ENCODE data around the gene PTPRCAP.
"Not testable (repeated sequence)": the region's sequence is repeated elsewhere in the genome, so short reads cannot be mapped to it uniquely, and the experiment has no call there.

The PTPRCAP gene

DNA sequence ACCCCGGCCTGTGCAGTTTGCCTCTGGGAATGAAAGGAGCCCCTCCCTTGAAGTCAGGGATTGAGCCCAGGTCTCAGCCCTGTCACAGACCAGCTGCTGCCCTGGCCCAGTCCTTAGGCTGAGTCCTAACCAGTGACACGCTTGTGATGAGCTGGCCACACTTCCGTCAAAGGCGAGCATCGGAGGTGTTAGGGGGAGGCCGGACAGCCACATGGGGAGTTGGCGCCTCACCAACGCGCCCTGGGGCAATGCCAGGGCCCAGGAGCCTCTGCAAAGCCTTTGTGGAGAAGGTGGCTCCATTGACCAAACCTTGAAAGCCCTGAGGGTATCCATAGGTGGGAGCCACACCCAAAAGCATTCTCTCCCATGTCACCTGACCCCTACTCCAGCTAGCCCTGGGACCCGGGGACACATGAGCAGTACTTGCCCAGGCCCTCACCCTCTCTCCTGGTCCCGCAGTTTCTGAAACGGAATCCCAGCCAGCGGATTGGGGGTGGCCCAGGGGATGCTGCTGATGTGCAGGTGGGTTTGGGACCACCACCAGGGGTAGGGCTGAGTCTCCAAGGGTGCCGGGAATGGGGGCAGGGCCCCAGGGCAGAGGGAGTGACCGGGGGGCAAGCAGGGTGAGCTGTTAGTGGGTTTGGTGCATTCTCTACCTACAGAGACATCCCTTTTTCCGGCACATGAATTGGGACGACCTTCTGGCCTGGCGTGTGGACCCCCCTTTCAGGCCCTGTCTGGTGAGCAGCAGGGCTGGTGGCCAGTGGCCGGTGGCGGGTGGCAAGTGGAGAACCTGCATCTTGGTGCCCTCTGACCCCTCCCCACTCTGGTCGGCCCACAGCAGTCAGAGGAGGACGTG is 3.7 kb downstream of the PTPRCAP start:
- Histone ChIP-seq H3K4me1 (ENCODE audit: insufficient read depth, insufficient read length) (peaks cover 52% of the 10 kb centered on the region), H3K36me3 (ENCODE audit: insufficient read depth, insufficient read length, low read length) (peaks cover 92% of the 10 kb centered on the region), H3K9ac (ENCODE audit: insufficient read length, low read depth) (peak overlapping the region; percentile 22), H3K9me3 (ENCODE audit: insufficient read depth, low read length) (no peaks in the 10 kb centered on the region), H3K4me3 (ENCODE audit: insufficient read length, low read depth) (no peak overlapping the region), H3K27me3 (ENCODE audit: insufficient read depth, insufficient read length) (no peaks in the 10 kb centered on the region)
- TF ChIP-seq YY1 (IDR thresholded peaks at IDR 0.05; ENCODE audit: insufficient read depth, insufficient read length) (no peak), ZNF274 (IDR thresholded peaks at IDR 0.05; ENCODE audit: low read depth, low read length) (no peak), SUZ12 (IDR thresholded peaks at IDR 0.05; ENCODE audit: extremely low read depth, insufficient read depth, insufficient read length) (no peak)
- DNase-seq (ENCODE audit: low read depth, low spot score): no peak

DNA sequence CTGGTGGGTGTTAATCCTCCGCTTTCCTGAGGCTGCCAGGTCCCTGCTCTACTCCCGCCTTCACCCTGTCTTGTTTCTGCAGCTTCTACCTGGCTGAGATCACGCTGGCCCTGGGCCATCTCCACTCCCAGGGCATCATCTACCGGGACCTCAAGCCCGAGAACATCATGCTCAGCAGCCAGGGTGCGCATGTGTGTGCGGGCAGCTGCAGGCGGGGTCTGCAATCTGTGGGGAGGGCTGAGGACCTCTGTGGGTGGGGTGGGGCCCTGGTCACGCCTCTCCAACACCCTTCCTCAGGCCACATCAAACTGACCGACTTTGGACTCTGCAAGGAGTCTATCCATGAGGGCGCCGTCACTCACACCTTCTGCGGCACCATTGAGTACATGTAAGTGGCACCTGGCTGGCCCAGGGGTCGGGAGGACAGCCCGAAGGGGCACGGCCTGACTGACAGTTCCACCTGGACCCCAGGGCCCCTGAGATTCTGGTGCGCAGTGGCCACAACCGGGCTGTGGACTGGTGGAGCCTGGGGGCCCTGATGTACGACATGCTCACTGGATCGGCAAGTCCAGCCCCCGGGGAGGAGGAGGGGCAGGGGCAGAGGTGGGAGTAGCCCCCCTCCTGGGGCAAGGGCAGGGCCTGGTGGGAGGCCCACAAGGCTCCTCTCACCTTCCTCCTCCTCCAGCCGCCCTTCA is 4.7 kb downstream of the PTPRCAP start:
- H3K9me3 ChIP-seq (ENCODE audit: insufficient read depth, low read length): no peaks in the 10 kb centered on the region
- H3K9ac ChIP-seq (ENCODE audit: insufficient read length, low read depth): no peak overlapping the region
- no peak for DNase-seq (ENCODE audit: low read depth, low spot score)
- H3K36me3 ChIP-seq (ENCODE audit: insufficient read depth, insufficient read length, low read length): peaks cover 84% of the 10 kb centered on the region
- peaks cover 44% of the 10 kb centered on the region for H3K4me1 ChIP-seq (ENCODE audit: insufficient read depth, insufficient read length)
- TF ChIP-seq SUZ12 (IDR thresholded peaks at IDR 0.05; ENCODE audit: extremely low read depth, insufficient read depth, insufficient read length): no peak
- TF ChIP-seq YY1 (IDR thresholded peaks at IDR 0.05; ENCODE audit: insufficient read depth, insufficient read length): no peak
- no peak for TF ChIP-seq ZNF274 (IDR thresholded peaks at IDR 0.05; ENCODE audit: low read depth, low read length)
- H3K27me3 ChIP-seq (ENCODE audit: insufficient read depth, insufficient read length): no peaks in the 10 kb centered on the region
- H3K4me3 ChIP-seq (ENCODE audit: insufficient read length, low read depth): no peak overlapping the region

DNA sequence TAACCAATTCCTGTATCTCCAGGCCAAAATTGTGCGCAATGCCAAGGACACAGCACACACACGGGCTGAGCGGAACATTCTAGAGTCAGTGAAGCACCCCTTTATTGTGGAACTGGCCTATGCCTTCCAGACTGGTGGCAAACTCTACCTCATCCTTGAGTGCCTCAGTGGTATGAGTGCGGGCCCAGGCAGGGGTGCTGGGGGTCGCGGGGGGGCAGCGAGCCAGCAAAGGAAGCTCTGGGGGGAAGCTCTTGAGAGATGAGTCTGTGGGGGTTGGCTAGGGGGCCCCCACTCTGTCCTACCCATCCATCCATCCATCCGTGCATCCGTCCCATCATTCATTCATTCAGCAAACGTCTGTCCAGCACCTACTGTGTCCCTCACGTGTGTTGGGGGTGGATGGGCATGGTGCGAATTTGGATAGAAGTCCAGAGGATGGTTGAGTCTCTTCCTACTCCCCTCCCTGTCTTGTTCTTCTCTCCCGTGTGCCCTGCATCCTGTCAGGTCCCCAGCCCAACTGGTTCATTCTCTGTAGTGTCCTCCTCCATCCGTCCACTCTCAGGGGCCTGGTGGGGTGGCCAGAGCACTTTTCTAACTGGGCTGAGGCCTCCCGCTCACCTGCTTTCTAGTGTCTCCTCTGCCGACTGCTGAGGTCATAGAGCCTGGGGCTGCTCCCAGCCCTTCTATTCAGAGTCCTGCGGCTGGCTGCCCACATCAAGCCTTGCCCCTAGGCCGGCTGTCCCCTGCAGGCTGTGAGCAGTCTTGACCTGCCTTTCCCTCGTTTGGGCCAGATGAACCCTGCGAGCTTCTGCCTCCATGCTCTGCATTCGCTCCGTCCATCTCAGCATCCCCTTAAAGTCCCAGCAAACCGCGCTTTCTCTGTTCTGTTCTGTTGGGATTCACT is 5.9 kb downstream of the PTPRCAP start:
- peaks cover 74% of the 10 kb centered on the region for H3K36me3 ChIP-seq (ENCODE audit: insufficient read depth, insufficient read length, low read length)
- no peak overlapping the region for H3K4me3 ChIP-seq (ENCODE audit: insufficient read length, low read depth)
- peak overlapping the region; percentile 46 for H3K9ac ChIP-seq (ENCODE audit: insufficient read length, low read depth)
- H3K4me1 ChIP-seq (ENCODE audit: insufficient read depth, insufficient read length): peaks cover 35% of the 10 kb centered on the region
- no peak for TF ChIP-seq YY1 (IDR thresholded peaks at IDR 0.05; ENCODE audit: insufficient read depth, insufficient read length)
- TF ChIP-seq SUZ12 (IDR thresholded peaks at IDR 0.05; ENCODE audit: extremely low read depth, insufficient read depth, insufficient read length): no peak
- no peak for TF ChIP-seq ZNF274 (IDR thresholded peaks at IDR 0.05; ENCODE audit: low read depth, low read length)
- H3K9me3 ChIP-seq (ENCODE audit: insufficient read depth, low read length): no peaks in the 10 kb centered on the region
- H3K27me3 ChIP-seq (ENCODE audit: insufficient read depth, insufficient read length): no peaks in the 10 kb centered on the region
- DNase-seq (ENCODE audit: low read depth, low spot score): no peak

DNA sequence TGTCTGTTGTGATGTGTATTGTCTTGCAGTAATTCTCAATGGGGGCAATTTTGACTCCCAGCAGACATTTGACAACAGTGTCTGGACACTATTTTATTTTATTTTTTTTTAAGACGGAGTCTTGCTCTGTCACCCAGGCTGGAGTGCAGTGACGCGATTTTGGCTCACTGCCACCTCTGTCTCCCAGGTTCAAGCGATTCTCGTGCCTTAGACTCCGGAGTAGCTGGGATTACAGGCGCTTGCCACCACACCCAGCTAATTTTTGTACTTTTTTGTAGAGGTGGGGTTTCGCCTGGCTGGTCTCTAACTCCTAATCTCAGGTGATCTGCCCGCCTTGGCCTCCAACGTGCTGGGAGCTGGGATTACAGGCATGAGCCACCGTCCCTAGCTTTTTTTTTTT is 7.8 kb downstream of the PTPRCAP start:
- no peak for DNase-seq (ENCODE audit: low read depth, low spot score)
- Histone ChIP-seq H3K27me3 (ENCODE audit: insufficient read depth, insufficient read length) (no peaks in the 10 kb centered on the region), H3K4me1 (ENCODE audit: insufficient read depth, insufficient read length) (peaks cover 17% of the 10 kb centered on the region), H3K9ac (ENCODE audit: insufficient read length, low read depth) (peak overlapping the region; percentile 98), H3K36me3 (ENCODE audit: insufficient read depth, insufficient read length, low read length) (peaks cover 57% of the 10 kb centered on the region), H3K9me3 (ENCODE audit: insufficient read depth, low read length) (no peaks in the 10 kb centered on the region), H3K4me3 (ENCODE audit: insufficient read length, low read depth) (no peak overlapping the region)
- TF ChIP-seq ZNF274 (IDR thresholded peaks at IDR 0.05; ENCODE audit: low read depth, low read length) (no peak), SUZ12 (IDR thresholded peaks at IDR 0.05; ENCODE audit: extremely low read depth, insufficient read depth, insufficient read length) (no peak), YY1 (IDR thresholded peaks at IDR 0.05; ENCODE audit: insufficient read depth, insufficient read length) (no peak)

DNA sequence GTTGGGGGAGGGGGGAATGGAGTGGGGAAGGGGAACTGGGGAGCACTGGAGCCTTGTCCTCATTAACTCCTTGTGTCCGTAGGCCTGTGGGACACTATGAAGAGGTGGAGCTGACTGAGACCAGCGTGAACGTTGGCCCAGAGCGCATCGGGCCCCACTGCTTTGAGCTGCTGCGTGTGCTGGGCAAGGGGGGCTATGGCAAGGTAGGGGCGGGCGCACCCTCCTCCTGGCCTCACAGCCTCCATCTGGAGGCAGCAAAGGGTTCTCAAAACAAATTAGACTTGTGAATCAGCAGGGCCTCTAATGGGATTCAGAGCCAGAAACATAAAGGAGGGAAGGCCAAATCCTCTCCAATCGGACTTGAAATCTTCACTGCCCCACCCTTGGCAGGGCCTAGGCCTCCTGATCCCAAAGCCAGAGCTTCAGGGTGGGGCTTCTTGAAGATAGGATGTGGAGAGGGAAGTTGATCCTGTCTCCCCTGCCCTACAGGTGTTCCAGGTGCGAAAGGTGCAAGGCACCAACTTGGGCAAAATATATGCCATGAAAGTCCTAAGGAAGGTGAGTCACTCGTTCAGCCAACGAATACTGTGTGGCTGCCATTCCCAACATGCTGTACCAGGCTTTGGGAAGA is 8.3 kb downstream of the PTPRCAP start:
- H3K4me3 ChIP-seq (ENCODE audit: insufficient read length, low read depth): peak overlapping the region; percentile 99
- H3K36me3 ChIP-seq (ENCODE audit: insufficient read depth, insufficient read length, low read length): peaks cover 52% of the 10 kb centered on the region
- H3K4me1 ChIP-seq (ENCODE audit: insufficient read depth, insufficient read length): peaks cover 13% of the 10 kb centered on the region
- DNase-seq (ENCODE audit: low read depth, low spot score): no peak
- no peaks in the 10 kb centered on the region for H3K9me3 ChIP-seq (ENCODE audit: insufficient read depth, low read length)
- peak overlapping the region; percentile 98 for H3K9ac ChIP-seq (ENCODE audit: insufficient read length, low read depth)
- H3K27me3 ChIP-seq (ENCODE audit: insufficient read depth, insufficient read length): no peaks in the 10 kb centered on the region
- TF ChIP-seq ZNF274 (IDR thresholded peaks at IDR 0.05; ENCODE audit: low read depth, low read length) (no peak), YY1 (IDR thresholded peaks at IDR 0.05; ENCODE audit: insufficient read depth, insufficient read length) (no peak), SUZ12 (IDR thresholded peaks at IDR 0.05; ENCODE audit: extremely low read depth, insufficient read depth, insufficient read length) (no peak)

DNA sequence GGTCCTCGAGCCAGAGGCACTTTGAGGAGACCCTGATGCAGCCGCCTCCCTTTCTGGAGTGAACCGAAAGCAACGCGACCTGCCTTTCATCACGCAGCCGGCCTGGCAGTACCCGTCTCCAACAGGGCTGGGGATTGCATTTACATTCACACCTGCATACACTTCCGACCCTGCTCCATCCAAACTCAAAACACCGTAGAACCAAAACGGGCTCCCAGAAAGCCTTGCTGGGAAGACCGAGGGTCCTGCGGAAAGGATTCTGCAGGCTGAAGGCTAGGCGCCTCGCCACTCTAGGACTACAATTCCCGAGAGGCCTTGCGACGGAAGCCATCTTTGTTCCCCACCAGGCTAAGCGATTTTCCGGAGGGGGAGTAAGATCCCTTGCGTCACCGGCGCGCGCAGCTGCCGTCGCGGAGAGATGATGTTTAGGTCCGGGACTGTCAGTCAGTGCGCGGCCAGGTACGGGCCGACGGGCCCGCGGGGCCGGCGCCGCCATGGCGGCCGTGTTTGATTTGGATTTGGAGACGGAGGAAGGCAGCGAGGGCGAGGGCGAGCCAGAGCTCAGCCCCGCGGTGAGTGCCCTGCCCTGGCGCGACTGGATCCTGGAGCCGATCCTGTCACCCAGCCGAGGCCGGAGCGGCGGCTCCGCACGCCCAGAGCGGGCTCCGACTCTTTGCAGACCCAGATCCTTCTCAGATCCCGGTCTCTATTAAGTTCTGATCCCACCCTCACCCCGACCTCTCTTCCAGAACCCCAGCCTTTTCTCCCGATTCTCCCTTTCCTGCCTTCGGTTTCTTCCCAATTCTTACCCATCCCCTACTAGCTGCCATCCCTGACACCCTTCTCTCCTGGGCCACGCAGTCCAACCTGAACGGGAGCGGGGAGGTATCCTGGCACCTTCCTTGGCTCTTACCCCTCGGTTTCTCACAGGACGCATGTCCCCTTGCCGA is 9.2 kb downstream of the PTPRCAP start, which contains the start of gene RPS6KB2:
TSS of gene RPS6KB2 (plus strand) at position 443 of the 950 bp plus-strand sequence. CDS start at position 495, 52 bp downstream.
- peak; percentile 99 for DNase-seq (ENCODE audit: low read depth, low spot score)
- no peaks in the 10 kb centered on the region for H3K27me3 ChIP-seq (ENCODE audit: insufficient read depth, insufficient read length)
- peak within 1 kb of the TSS; percentile 98 for H3K9ac ChIP-seq (ENCODE audit: insufficient read length, low read depth)
- TF ChIP-seq SUZ12 (IDR thresholded peaks at IDR 0.05; ENCODE audit: extremely low read depth, insufficient read depth, insufficient read length): no peak
- peak; percentile 99 for TF ChIP-seq YY1 (IDR thresholded peaks at IDR 0.05; ENCODE audit: insufficient read depth, insufficient read length)
- TF ChIP-seq ZNF274 (IDR thresholded peaks at IDR 0.05; ENCODE audit: low read depth, low read length): no peak
- H3K4me3 ChIP-seq (ENCODE audit: insufficient read length, low read depth): peak within 1 kb of the TSS; percentile 99
- H3K4me1 ChIP-seq (ENCODE audit: insufficient read depth, insufficient read length): peaks cover 20% of the 10 kb centered on the region
- H3K36me3 ChIP-seq (ENCODE audit: insufficient read depth, insufficient read length, low read length): peaks cover 43% of the 10 kb centered on the region
- H3K9me3 ChIP-seq (ENCODE audit: insufficient read depth, low read length): no peaks in the 10 kb centered on the region

DNA sequence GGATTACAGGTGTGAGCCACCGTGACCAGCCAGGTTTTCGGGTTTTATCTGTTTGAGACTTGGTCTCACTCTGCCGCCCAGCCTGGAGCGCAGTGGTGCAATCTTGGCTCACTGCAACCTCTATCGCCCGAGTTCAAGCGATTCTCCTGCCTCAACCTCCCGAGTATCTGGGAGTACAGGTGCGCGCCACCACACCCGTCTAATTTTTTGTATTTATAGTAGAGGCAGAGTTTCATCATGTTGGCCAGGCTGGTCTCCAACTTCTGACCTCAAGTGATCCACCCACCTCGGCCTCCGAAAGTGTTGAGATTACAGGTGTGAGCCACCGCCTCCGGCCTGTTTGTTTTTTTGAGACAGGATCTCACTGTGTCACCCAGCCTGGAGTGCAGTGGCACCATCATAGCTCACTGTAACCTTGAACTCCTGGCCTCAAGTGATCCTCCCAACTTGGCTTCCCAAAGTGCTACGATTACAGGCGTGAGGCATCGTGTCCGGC is 10.1 kb downstream of the PTPRCAP start:
- not testable (repeated sequence) for DNase-seq (ENCODE audit: low read depth, low spot score); H3K9me3 ChIP-seq (ENCODE audit: insufficient read depth, low read length); H3K27me3 ChIP-seq (ENCODE audit: insufficient read depth, insufficient read length)
- peaks cover 26% of the 10 kb centered on the region for H3K4me1 ChIP-seq (ENCODE audit: insufficient read depth, insufficient read length)
- peaks cover 34% of the 10 kb centered on the region for H3K36me3 ChIP-seq (ENCODE audit: insufficient read depth, insufficient read length, low read length)
- peak overlapping the region; percentile 99 for H3K4me3 ChIP-seq (ENCODE audit: insufficient read length, low read depth)
- peak overlapping the region; percentile 98 for H3K9ac ChIP-seq (ENCODE audit: insufficient read length, low read depth)

Measured in NT2/D1 (cell line).